Measurements from ENCODE around the gene CRIP3. TPM values are rescaled to one million over a fixed set of nuclear protein-coding genes. Genes with fewer than 3 reads are reported as not detected.
"Not testable (repeated sequence)": the region's sequence is repeated elsewhere in the genome, so short reads cannot be mapped to it uniquely, and the experiment has no call there.

The CRIP3 gene
- total RNA-seq, 4 donors from 2014 or later: 0.82 to 1.4 TPM; not detected in 2

DNA sequence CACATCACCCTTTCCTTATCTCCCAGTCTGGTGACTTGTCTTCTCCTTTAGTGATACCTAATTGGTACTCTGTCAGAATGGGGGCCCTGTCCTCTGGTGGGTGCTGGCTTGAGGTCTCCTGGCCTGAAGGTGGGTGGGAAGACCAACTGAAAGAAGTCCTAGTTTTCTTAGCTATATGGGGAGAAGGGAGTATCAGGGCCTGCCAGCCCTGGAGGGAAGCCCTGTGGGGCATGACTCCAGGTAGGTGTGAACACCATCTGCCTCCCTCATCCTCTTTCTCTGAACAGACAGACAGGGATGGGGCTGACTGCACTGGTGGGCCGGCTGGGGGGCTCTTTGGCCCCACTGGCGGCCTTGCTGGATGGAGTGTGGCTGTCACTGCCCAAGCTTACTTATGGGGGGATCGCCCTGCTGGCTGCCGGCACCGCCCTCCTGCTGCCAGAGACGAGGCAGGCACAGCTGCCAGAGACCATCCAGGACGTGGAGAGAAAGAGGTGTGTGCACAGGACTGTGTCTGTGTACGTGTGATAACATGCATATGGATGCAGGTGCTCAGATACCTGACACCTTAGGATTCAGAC is 4.8 kb downstream of the CRIP3 start:
- Histone ChIP-seq H3K4me3 (no peak overlapping the region), H3K36me3 (no peaks in the 10 kb centered on the region), H3K4me1 (peaks cover 0 to 9% (median 0%) of the 10 kb centered on the region in 4 donors), H3K27me3 (peaks cover 13% of the 10 kb centered on the region), H3K9me3 (no peaks in the 10 kb centered on the region), H3K27ac (no peak overlapping the region)
- intact Hi-C loops (cut with DNase I; ENCODE audit: low total_unique reads): no loop called here
- no peak for DNase-seq
- 75 to 80% methylated on average over 1 to 5 of the region's 8 CpGs for WGBS, 2 donors (ENCODE audit: low coverage in 1 of 2)
- TF ChIP-seq POLR2A (IDR thresholded peaks at IDR 0.05): no peak
- TF ChIP-seq, protein P1, sequence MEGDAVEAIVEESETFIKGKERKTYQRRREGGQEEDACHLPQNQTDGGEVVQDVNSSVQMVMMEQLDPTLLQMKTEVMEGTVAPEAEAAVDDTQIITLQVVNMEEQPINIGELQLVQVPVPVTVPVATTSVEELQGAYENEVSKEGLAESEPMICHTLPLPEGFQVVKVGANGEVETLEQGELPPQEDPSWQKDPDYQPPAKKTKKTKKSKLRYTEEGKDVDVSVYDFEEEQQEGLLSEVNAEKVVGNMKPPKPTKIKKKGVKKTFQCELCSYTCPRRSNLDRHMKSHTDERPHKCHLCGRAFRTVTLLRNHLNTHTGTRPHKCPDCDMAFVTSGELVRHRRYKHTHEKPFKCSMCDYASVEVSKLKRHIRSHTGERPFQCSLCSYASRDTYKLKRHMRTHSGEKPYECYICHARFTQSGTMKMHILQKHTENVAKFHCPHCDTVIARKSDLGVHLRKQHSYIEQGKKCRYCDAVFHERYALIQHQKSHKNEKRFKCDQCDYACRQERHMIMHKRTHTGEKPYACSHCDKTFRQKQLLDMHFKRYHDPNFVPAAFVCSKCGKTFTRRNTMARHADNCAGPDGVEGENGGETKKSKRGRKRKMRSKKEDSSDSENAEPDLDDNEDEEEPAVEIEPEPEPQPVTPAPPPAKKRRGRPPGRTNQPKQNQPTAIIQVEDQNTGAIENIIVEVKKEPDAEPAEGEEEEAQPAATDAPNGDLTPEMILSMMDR (IDR thresholded peaks at IDR 0.05): no peak
- no peak for TF ChIP-seq EP300 (IDR thresholded peaks at IDR 0.05; ENCODE audit: low read depth)
- no peak for TF ChIP-seq POLR2AphosphoS5 (IDR thresholded peaks at IDR 0.05)
- in situ Hi-C loops (cut with MboI; ENCODE audit: low pct_ligation_motif_present in 1 of 4, low pct_unique_long_range_greater_than_20kb in 1 of 4, low sequenced_read_pairs in 3 of 4): no loop called here

DNA sequence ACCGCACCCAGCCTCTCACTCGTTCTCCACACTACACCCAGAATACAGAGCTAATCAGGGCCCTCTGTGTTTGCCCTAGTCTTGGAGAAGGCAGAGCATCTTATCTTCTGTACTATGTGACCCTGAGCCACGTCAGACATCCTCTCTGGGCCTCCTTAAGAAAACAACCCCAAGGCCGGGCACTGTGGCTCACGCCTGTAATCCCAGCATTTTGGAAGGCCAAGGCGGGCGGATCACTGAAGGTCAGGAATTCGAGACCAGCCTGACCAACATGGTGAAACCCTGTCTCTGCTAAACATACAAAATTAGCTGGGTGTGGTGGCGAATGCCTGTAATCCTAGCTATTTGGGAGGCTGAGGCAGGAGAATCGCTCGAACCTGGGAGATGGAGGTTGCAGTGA is 5.6 kb downstream of the CRIP3 start:
- H3K4me3 ChIP-seq; H3K4me1 ChIP-seq; intact Hi-C loops (cut with DNase I; ENCODE audit: low total_unique reads); H3K27ac ChIP-seq; DNase-seq; H3K9me3 ChIP-seq; H3K36me3 ChIP-seq; H3K27me3 ChIP-seq; in situ Hi-C loops (cut with MboI; ENCODE audit: low pct_ligation_motif_present in 1 of 4, low pct_unique_long_range_greater_than_20kb in 1 of 4, low sequenced_read_pairs in 3 of 4): not testable (repeated sequence)
- 84 to 100% methylated on average over 2 to 11 of the region's 11 CpGs for WGBS, 2 donors (ENCODE audit: low coverage in 1 of 2)

- Histone ChIP-seq H3K9me3 (no peaks in the 10 kb centered on the region), H3K36me3 (no peaks in the 10 kb centered on the region), H3K27me3 (peaks cover 3% of the 10 kb centered on the region), H3K27ac (no peak overlapping the region), H3K4me1 (no peaks in the 10 kb centered on the region), H3K4me3 (no peak overlapping the region)
- intact Hi-C loops (cut with DNase I; ENCODE audit: low total_unique reads) (no loop called here), in situ Hi-C loops (cut with MboI; ENCODE audit: low pct_ligation_motif_present in 1 of 4, low pct_unique_long_range_greater_than_20kb in 1 of 4, low sequenced_read_pairs in 3 of 4) (no loop called here)
- DNase-seq: no peak
- no peak for TF ChIP-seq POLR2AphosphoS5 (IDR thresholded peaks at IDR 0.05)
- TF ChIP-seq, protein P1 (IDR thresholded peaks at IDR 0.05): no peak
- TF ChIP-seq EP300 (IDR thresholded peaks at IDR 0.05; ENCODE audit: low read depth): no peak
- TF ChIP-seq POLR2A (IDR thresholded peaks at IDR 0.05): no peak
- 92% methylated on average over 19 of the region's 19 CpGs; no CpG with 5 or more reads in 1 of the 2 donors for WGBS, 2 donors (ENCODE audit: low coverage in 1 of 2)
Measured at GRCh38 chr6:43302126-43302525, 6.5 kb downstream of the CRIP3 start.

- Histone ChIP-seq H3K27ac (no peak overlapping the region), H3K36me3 (no peaks in the 10 kb centered on the region), H3K4me3 (no peak overlapping the region), H3K4me1 (no peaks in the 10 kb centered on the region), H3K9me3 (no peaks in the 10 kb centered on the region), H3K27me3 (peaks cover 3% of the 10 kb centered on the region)
- in situ Hi-C loops (cut with MboI; ENCODE audit: low pct_ligation_motif_present in 1 of 4, low pct_unique_long_range_greater_than_20kb in 1 of 4, low sequenced_read_pairs in 3 of 4) (no loop called here), intact Hi-C loops (cut with DNase I; ENCODE audit: low total_unique reads) (no loop called here)
- DNase-seq: no peak
- 83 to 100% methylated on average over 1 to 15 of the region's 15 CpGs for WGBS, 2 donors (ENCODE audit: low coverage in 1 of 2)
- TF ChIP-seq, protein P1 (IDR thresholded peaks at IDR 0.05): no peak
- TF ChIP-seq POLR2AphosphoS5 (IDR thresholded peaks at IDR 0.05) (no peak), EP300 (IDR thresholded peaks at IDR 0.05; ENCODE audit: low read depth) (no peak), POLR2A (IDR thresholded peaks at IDR 0.05) (no peak)
Measured at GRCh38 chr6:43301081-43301870, 7.3 kb downstream of the CRIP3 start.
